Measurements from ENCODE around the gene CFL1.

The CFL1 gene

GRCh38 chr11:65829459-65829858, 28.5 kb downstream of the CFL1 start:
- DNase-seq: no peak

- no peak for DNase-seq
Observed at GRCh38 chr11:65826984-65827735, 30.8 kb downstream of the CFL1 start.

GRCh38 chr11:65822776-65823528, 35.0 kb downstream of the CFL1 start:
- no peak for DNase-seq

GRCh38 chr11:65821107-65821506, 36.9 kb downstream of the CFL1 start:
- no peak for DNase-seq

DNA sequence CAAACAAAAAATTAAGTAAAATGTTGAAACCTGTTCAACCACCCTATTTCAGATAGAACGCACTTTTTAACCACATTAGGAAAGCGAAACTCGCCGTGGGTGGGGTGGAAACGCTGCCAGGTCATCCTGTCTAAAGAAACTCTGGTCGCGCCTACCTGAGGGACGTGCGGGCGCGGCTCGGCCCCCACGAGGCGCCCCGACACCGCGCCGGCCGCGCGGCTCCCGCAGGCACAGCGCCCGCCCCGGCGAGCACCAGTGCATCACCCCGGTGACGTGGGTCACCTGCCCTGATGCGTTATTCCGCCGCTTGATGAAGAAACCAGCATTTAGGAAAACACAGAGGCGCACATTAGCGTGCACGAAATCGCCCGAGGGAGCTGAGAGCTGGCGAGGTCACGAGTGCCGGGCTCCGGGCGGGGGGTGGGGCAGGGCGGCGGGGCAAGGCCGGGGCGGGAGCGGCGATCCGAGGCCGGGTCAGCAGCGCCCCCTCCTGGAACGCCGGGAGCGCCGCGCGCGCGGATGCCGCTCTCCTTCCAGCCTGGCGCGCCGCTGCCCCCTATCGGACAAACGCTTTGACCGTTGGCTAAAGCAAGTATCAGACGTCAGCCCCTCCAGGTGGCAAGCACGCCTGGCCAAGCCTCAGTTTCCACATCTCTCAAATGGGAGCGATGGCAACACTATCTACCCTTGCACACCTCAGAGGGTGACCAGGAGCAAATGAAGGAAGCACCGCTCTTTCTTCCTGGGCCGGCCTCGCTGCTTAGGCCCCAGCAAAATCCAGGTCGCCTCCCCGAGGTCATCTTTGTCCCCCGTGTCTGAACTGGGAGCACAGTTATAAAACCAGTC, 39.9 kb downstream of the CFL1 start:
- DNase-seq: peak; percentile 94

GRCh38 chr11:65817312-65817834, 40.6 kb downstream of the CFL1 start:
- no peak for DNase-seq

- DNase-seq: no peak
Observed at GRCh38 chr11:65816696-65817095, 41.3 kb downstream of the CFL1 start.

DNA sequence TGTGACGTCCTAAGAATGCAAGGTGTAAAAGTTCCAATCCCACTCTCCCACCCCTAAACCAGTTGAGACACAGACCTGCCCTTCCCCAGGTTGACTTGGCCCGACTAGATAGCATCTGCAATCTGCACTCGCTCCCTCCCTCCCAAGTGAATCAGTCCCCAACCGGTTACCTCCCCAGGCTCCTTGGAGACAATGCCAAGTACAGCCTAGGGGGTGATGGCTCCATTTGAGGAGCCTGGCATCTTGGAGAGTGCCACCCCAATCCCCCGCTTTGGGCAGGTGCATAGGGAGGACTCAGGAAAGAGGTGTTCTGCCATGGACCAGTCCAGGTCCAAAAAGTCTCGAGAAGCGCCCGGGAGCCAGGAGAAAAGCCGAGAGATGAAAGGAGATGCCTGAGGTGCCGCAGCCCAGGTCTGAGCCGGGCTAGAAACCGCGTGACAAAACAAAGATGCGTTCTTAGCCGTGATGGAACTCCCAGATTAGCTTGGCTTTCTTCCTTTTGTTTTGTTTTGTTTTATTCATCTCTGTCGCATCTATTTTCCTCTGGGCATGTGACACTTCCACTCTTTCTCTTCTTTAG, 42.9 kb downstream of the CFL1 start:
- DNase-seq: no peak

- no peak for DNase-seq
Observed at GRCh38 chr11:65814131-65814985, 43.6 kb downstream of the CFL1 start.

- no peak for DNase-seq
Observed at GRCh38 chr11:65811764-65812475, 46.1 kb downstream of the CFL1 start.

- DNase-seq: peak; percentile 45
Observed at GRCh38 chr11:65810046-65810868, 47.7 kb downstream of the CFL1 start.

DNA sequence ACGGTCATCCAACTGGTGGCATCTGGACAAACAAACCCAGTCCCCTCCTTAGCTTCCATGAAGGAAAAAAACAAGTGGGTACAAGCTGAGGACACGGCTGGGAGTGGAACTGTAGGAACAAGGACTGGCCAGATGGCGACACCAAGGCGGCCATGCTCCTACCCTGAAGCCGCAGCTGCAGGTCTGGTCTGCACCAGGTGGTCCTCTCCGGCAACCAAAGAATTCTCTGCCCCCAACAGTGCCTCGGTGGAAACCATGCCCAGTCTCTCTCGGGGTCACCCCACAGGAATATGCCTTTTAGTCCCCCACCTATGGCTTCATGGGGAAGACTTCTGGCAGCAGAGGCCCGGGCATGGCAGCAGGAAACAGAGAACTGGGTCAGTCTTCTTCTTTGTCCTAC, 48.5 kb downstream of the CFL1 start:
- DNase-seq: no peak

- DNase-seq: no peak
Observed at GRCh38 chr11:65808744-65809341, 49.1 kb downstream of the CFL1 start.

DNA sequence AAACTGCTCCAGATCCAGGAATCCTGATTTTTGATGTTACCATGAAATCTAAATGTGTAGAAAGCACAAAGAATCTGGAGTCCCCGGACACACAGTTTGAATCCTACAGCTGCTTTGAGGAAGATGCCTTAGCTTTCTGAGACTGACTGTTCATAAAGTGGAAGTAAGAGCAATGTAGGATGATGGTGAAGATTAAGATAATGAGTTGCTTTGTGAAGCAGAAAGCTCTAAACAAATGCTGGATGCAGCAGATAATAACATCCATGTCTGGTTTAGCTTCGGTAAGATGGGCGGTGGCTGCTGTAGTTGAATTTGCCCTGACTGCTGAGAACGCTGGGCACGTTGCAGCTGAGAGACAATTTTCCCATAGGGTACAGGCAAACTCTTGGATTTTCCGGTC, 51.0 kb downstream of the CFL1 start:
- DNase-seq: peak; percentile 61

Measured in hematopoietic multipotent progenitor cell treated with erythropoietin and hydrocortisone succinate and interleukin-3 and kit ligand, for 6 days (in vitro differentiated cells).